ENCODE measurements around the gene FARS2.

- TF ChIP-seq POLR2A (IDR thresholded peaks at IDR 0.05): no peak
- TF ChIP-seq, protein P1, sequence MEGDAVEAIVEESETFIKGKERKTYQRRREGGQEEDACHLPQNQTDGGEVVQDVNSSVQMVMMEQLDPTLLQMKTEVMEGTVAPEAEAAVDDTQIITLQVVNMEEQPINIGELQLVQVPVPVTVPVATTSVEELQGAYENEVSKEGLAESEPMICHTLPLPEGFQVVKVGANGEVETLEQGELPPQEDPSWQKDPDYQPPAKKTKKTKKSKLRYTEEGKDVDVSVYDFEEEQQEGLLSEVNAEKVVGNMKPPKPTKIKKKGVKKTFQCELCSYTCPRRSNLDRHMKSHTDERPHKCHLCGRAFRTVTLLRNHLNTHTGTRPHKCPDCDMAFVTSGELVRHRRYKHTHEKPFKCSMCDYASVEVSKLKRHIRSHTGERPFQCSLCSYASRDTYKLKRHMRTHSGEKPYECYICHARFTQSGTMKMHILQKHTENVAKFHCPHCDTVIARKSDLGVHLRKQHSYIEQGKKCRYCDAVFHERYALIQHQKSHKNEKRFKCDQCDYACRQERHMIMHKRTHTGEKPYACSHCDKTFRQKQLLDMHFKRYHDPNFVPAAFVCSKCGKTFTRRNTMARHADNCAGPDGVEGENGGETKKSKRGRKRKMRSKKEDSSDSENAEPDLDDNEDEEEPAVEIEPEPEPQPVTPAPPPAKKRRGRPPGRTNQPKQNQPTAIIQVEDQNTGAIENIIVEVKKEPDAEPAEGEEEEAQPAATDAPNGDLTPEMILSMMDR (IDR thresholded peaks at IDR 0.05): no peak
These were observed 502.6 kb downstream of the FARS2 start for GRCh38 chr6:5763871-5764270.

Measured in transverse colon (tissue), 3 donors.